ENCODE data around the gene ORC6.

The ORC6 gene

GRCh38 chr16:46729326-46729995 lies 40.0 kb downstream of the ORC6 start:
- no peaks in the 10 kb centered on the region for H3K4me1 ChIP-seq (ENCODE audit: control insufficient read depth in 1 of 2, insufficient read depth in 1 of 2, low read depth in 1 of 2, low read length in 1 of 2)
- H3K4me3 ChIP-seq (ENCODE audit: low read depth in 1 of 2, low read length in 1 of 2) = no peak overlapping the region
- no peak overlapping the region for H3K27ac ChIP-seq
- no peak for TF ChIP-seq CTCF (IDR thresholded peaks at IDR 0.05)
- H3K9me3 ChIP-seq = no peaks in the 10 kb centered on the region
- no peaks in the 10 kb centered on the region for H3K36me3 ChIP-seq
- no peaks in the 10 kb centered on the region for H3K27me3 ChIP-seq

- no peaks in the 10 kb centered on the region for H3K4me1 ChIP-seq (ENCODE audit: control insufficient read depth in 1 of 2, insufficient read depth in 1 of 2, low read depth in 1 of 2, low read length in 1 of 2)
- H3K27me3 ChIP-seq = no peaks in the 10 kb centered on the region
- no peak for TF ChIP-seq CTCF (IDR thresholded peaks at IDR 0.05)
- no peaks in the 10 kb centered on the region for H3K9me3 ChIP-seq
- no peak overlapping the region for H3K4me3 ChIP-seq (ENCODE audit: low read depth in 1 of 2, low read length in 1 of 2)
- no peaks in the 10 kb centered on the region for H3K36me3 ChIP-seq
- no peak overlapping the region for H3K27ac ChIP-seq
Measured at GRCh38 chr16:46730126-46730525, 40.7 kb downstream of the ORC6 start.

- Histone ChIP-seq H3K36me3 (no peaks in the 10 kb centered on the region), H3K4me1 (ENCODE audit: control insufficient read depth in 1 of 2, insufficient read depth in 1 of 2, low read depth in 1 of 2, low read length in 1 of 2) (no peaks in the 10 kb centered on the region), H3K27me3 (no peaks in the 10 kb centered on the region), H3K9me3 (no peaks in the 10 kb centered on the region), H3K4me3 (ENCODE audit: low read depth in 1 of 2, low read length in 1 of 2) (no peak overlapping the region), H3K27ac (no peak overlapping the region)
- no peak for TF ChIP-seq CTCF (IDR thresholded peaks at IDR 0.05)
Measured at GRCh38 chr16:46730801-46731690, 41.6 kb downstream of the ORC6 start.

- H3K4me1 ChIP-seq (ENCODE audit: control insufficient read depth in 1 of 2, insufficient read depth in 1 of 2, low read depth in 1 of 2, low read length in 1 of 2) = no peaks in the 10 kb centered on the region
- no peak overlapping the region for H3K4me3 ChIP-seq (ENCODE audit: low read depth in 1 of 2, low read length in 1 of 2)
- no peaks in the 10 kb centered on the region for H3K27me3 ChIP-seq
- no peak for TF ChIP-seq CTCF (IDR thresholded peaks at IDR 0.05)
- H3K36me3 ChIP-seq = no peaks in the 10 kb centered on the region
- H3K27ac ChIP-seq = no peak overlapping the region
- no peaks in the 10 kb centered on the region for H3K9me3 ChIP-seq
Measured at GRCh38 chr16:46731691-46732555, 42.5 kb downstream of the ORC6 start.

GRCh38 chr16:46732561-46732960 lies 43.1 kb downstream of the ORC6 start:
- Histone ChIP-seq H3K9me3 (no peaks in the 10 kb centered on the region), H3K36me3 (no peaks in the 10 kb centered on the region), H3K27ac (no peak overlapping the region), H3K4me3 (ENCODE audit: low read depth in 1 of 2, low read length in 1 of 2) (no peak overlapping the region), H3K27me3 (no peaks in the 10 kb centered on the region), H3K4me1 (ENCODE audit: control insufficient read depth in 1 of 2, insufficient read depth in 1 of 2, low read depth in 1 of 2, low read length in 1 of 2) (no peaks in the 10 kb centered on the region)
- TF ChIP-seq CTCF (IDR thresholded peaks at IDR 0.05) = no peak
